GM19372 (cell line): ENCODE measurements around the gene RPS19BP1.

Experiments
- ATAC-seq: cut with Tn5 transposase; IDR thresholded peaks from one replicate; pipeline ENCODE4 v1.9.1; 2021; ENCODE audit warnings: mild to moderate bottlenecking, low read depth, moderate library complexity; ENCODE audit not compliant: unreplicated experiment

The RPS19BP1 gene

DNA sequence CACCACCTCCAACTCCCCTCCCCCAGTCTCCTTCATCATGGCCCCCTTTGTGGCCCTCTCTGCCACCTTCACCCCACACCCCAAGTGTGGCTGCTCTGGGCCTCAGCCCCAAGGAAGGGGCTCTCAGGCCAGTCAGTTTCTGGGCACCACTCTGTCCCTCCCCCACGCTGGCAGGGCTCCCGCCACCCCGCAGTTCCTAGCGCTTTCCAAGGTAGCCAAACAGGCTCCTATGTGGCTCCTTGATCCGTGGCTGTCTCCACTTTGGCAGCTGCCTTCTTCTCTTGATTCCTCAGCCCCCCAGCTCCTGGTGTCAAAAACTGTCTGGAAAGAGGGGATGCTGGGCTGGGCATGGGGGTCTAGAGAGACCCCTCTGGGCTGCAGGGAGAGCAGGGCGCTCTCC lies 27.6 kb upstream of the RPS19BP1 start:
- ATAC-seq = no peak

DNA sequence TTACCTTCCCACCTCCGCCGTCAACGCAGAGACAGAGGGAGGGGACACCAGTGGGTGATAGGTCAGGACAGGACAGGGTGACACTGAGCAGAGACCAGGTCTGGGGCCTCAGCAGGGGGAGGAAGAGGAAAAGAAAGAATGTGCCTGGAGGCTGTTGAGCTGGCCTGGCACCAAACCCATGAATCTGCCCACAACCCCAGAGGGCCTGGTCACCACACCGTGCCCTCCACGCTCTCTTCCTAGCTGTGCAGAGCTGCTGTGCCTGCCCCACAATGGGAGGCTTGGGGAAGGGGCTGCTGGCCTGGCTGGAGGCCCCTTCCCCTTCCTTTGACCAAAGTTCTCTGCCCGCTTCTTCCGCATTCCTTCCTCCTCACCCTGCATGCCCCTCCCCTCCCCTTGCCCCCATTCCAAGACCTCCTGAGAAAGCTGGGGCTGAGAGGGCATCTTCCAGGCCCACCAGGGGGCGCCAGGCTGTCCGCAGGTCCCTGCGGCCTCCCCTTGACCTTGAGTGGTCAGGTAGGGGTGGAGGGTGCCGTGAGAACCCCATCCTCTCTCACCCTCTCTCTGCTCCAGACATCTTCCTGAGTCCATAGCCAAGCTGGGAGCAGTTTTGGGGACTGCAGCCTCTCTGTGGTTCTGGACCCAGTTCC lies 27.0 kb upstream of the RPS19BP1 start:
- ATAC-seq = no peak

DNA sequence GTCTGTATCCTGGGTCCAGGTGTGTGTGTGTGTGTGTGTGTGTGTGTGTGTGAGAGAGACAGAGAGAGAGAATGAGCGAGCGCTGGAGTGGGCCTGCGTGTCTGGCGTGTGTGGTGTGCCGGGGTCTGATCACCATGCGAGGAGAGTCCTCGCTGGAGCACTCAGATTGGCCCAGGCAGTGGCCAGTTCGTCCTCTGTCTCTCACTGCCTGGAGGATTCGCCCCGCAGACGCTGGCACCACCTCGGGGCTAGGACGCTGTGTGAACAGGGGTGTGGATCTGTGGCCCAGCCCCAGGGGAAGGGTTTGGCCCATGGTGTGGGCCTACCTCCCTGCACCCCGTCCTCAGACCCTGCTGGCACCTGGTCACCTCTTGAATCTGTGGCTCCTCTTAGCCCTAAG lies 26.4 kb upstream of the RPS19BP1 start:
- ATAC-seq = no peak

DNA sequence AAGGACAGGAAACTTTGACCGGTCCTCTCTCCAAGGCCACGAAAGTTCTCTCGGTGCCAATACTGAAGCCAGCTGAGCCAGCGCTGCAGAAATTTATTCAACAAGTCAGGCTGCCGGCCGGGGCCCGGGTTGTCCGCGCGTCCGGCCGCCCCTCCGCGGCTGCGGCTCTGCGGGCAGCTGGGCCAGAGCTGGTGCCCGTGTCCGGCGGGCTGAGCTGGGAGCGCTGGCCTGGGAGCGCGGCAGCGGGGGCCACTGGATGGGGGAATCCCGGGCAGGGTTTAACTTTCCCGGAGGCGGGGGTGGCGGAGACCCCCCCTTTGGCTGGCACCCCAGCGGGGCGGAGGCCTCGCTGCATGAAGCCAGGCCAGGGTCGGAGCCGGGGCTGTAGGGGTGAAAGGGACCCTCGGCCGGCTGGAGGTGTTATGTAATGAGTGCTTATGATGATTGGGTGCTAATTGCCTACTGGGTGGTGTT lies 25.7 kb upstream of the RPS19BP1 start:
- no peak for ATAC-seq

GRCh38 chr22:39556970-39557841 lies 24.7 kb upstream of the RPS19BP1 start:
- ATAC-seq = no peak

- no peak for ATAC-seq
Measured at GRCh38 chr22:39554151-39554550, 21.6 kb upstream of the RPS19BP1 start.

- no peak for ATAC-seq
Measured at GRCh38 chr22:39553429-39553828, 20.9 kb upstream of the RPS19BP1 start.

GRCh38 chr22:39547587-39547947 lies 15.0 kb upstream of the RPS19BP1 start:
- no peak for ATAC-seq

DNA sequence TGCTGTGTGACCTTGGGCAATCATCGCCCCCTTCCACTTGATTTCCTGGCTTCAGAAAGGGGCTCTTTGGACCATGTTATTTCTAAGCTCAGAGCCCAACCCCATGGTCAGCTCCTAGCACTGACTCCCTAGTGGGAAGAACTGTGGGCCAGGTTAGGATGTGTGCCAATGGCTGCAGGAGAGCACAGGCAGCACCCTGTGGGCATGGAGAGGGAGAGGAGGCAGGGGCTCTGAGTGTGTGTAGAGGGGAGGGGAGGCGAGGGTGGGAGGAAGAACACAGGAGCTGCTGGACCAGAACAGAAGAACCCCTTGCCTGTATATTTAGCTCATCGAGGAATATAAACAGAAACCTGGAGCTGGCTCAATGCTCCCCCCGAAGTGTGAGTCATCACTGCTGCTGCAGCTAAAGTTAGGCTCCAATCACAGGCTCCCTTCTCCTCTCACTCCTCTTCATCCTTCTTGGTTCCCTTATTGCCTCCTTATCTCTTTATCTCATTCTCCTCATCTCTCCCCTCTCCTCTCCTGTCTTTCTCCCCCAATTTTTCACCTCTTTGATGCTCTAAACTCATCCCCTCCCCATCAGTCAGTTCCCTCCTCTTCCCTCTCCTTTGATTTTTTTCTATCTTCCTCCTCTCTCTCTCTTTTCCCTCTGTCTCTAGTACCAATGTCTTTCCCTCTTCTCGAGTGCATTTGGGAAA lies 14.5 kb upstream of the RPS19BP1 start:
- no peak for ATAC-seq

DNA sequence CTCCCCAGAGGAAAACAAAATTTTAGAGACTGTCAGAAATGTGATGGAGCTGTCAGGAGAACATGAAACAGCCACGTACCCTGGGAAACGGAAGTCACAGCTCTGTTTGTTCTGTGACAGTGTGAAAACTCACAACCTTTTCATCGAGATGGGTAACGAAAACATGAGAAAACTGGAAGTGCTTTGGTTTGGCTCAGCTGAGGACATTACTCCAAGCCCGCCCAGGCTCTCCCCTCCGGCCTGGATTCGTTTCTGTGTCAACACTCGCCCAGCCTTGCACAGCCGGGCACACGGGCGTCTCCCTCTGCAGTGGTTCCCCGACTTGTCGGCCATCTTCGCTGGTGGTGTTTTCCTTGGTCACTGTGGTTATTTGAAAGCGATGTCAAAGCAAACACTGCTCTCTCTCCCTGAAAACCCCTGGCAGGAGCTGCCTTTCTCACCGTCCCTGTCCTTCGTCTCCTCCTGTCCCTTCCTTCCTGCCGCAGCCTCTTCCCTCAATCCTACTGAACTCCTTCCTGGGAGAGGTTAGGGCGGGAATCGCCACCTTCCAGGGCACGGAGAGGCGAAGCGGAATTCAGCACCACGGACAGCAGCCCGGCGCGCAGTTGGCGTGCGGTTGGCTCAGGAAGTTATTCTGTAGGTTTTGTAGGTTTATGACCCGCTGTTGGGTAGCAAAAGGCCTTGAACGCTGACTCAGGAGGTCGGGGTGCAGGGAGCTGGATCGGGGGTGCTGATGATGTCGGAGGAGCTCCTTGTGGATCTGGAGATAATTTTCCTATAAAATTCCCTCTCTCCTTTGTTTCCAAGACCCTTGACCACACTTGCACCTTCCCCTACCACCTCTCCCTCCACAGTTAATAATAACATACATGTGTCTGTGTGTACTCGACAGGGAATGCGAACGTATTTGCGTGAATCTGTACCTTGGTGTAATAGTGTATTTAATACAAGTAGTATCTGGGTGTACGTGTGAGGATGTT lies 13.1 kb upstream of the RPS19BP1 start:
- no peak for ATAC-seq

GRCh38 chr22:39543095-39543494 lies 10.5 kb upstream of the RPS19BP1 start:
- ATAC-seq = no peak

GRCh38 chr22:39537975-39538374 lies 5.4 kb upstream of the RPS19BP1 start:
- ATAC-seq = no peak

- ATAC-seq = no peak
Measured at GRCh38 chr22:39536711-39537110, 4.2 kb upstream of the RPS19BP1 start.

GRCh38 chr22:39535831-39536449 lies 3.4 kb upstream of the RPS19BP1 start:
- no peak for ATAC-seq

- no peak for ATAC-seq
Measured at GRCh38 chr22:39535357-39535725, 2.8 kb upstream of the RPS19BP1 start.

DNA sequence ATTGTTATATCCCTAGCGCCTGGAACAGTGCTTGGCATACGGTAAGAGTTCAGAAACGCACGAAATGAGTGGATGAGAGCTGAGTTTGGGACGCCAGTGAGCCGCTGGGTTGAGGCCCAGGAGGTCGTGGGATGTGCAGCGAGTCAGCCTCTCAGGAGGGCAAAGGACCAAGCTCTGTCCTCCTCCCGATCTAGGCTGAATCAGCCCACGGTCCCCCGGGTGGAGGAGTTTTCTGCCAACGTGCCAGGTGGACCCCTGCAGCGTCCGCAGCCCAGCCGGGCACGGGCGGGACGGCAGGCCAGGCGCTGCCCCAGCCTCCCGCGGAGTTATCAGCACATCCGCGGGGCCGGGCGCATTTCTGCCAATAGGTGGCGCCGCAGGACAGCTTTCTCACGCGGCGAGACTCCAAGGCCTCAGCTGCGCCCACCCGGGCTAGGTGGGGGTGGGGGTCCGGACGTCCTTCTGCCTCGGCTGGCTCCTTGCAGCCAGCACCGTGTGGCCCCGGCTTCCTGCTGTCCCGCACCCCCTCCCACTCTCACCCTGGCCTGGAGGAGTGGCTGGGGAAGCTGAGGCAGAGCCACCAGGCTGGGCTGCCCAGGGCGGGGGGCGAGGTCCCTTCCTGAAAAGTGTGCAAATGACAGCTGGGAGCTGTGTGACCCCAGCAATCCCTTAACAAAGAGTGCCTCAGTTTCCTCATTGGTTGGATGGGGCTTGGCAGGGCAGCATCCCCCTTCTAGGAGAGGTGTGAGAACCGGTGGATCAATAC lies 2.2 kb upstream of the RPS19BP1 start:
- no peak for ATAC-seq

GRCh38 chr22:39534092-39534506 lies 1.6 kb upstream of the RPS19BP1 start:
- ATAC-seq = no peak

DNA sequence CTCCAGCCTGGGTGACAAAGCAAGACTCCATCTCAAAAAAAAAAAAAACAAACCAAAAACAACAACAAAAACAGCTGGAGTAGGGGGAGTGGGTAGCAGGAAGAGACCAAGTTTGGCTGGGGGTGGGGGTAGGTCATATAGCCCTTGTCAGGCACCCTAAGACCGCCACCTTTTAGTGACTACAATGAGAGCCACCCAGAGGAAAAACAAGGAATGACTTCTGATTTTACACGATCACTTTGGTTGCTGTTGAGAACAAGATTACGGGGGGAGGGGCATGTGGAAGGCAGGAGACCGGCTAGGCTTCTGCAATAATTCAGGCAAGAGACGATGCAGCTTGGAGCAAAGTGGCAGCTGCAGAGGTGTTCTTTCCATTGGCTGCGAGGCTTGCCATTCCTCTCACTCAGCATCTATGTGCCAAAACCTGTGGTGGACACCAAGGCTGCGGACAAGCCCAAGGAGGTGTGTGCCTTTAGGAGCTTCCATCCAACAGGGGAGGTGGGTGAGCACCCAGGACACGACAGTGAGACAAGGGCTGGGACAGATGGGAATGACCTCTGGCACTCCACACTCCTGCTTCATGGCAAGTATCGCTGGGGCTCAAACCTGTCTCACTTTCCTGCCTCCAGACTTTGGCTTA lies 1.7 kb downstream of the RPS19BP1 start:
- no peak for ATAC-seq

- ATAC-seq = no peak
Measured at GRCh38 chr22:39530116-39530515, 2.4 kb downstream of the RPS19BP1 start.
